Natural killer cell (primary cell): Measurements from ENCODE around the gene FAM168B. TPM values are rescaled to one million over a fixed set of nuclear protein-coding genes. Genes with fewer than 3 reads are reported as not detected.
A peak's percentile ranks its signal among the peaks of the same experiment; 100 is the strongest.

Experiments
- ATAC-seq, 3 donors: fragments of 150-1000 bp in 2 of 3; fragments of 200-7000 bp in 1 of 3; cut with Tn5 transposase; 1 replicate in 1 of 3; 2 replicates in 2 of 3; pipeline ENCODE4 v1.10.0; 2021; ENCODE audit warnings: mild to moderate bottlenecking in 2 of 3, moderate library complexity in 2 of 3
- DNase-seq, 2 donors: peaks; one replicate each; pipeline versions ENCODE4 v3.0.0 to v3.0.0-alpha.2; 2013 to 2021; ENCODE audit warnings: mixed read lengths in 1 of 2
- H3K27ac ChIP-seq: one replicate; pipeline ENCODE4 v1.5.1; 2013; ENCODE audit warnings: mild to moderate bottlenecking, low read length
- H3K27me3 ChIP-seq: one replicate; pipeline ENCODE4 v1.6.1; 2013; ENCODE audit warnings: low read length; ENCODE audit not compliant: control insufficient read depth, insufficient read depth
- H3K36me3 ChIP-seq: one replicate; pipeline ENCODE4 v1.6.1; 2013; ENCODE audit warnings: low read length; ENCODE audit not compliant: control insufficient read depth, insufficient read depth
- H3K4me1 ChIP-seq: one replicate; pipeline ENCODE4 v1.6.1; 2013; ENCODE audit warnings: low read length; ENCODE audit not compliant: control insufficient read depth, insufficient read depth
- H3K4me3 ChIP-seq: one replicate; pipeline ENCODE4 v1.5.1; 2013; ENCODE audit warnings: low read length
- H3K9me3 ChIP-seq: one replicate; pipeline ENCODE4 v1.6.1; 2013; ENCODE audit warnings: low read length; ENCODE audit not compliant: control insufficient read depth, insufficient read depth
- H3K27ac Mint-ChIP-seq, 2 donors: one replicate each; pipeline ENCODE4 v1.8.0; 2022; ENCODE audit warnings: mild to moderate bottlenecking in 2 of 2, mixed read lengths in 2 of 2, moderate library complexity in 1 of 2
- H3K27me3 Mint-ChIP-seq, 2 donors: one replicate each; pipeline ENCODE4 v1.8.0; 2022; ENCODE audit warnings: low read depth in 2 of 2, mixed read lengths in 2 of 2
- H3K36me3 Mint-ChIP-seq: one replicate; pipeline ENCODE4 v1.8.0; 2022; ENCODE audit warnings: mixed read lengths
- H3K4me1 Mint-ChIP-seq, 2 donors: one replicate each; pipeline ENCODE4 v1.8.0; 2022; ENCODE audit warnings: mixed read lengths in 2 of 2
- H3K4me3 Mint-ChIP-seq: one replicate; pipeline ENCODE4 v1.8.0; 2022; ENCODE audit warnings: mild to moderate bottlenecking, moderate library complexity, mixed read lengths
- H3K9me3 Mint-ChIP-seq, 2 donors: one replicate each; pipeline ENCODE4 v1.8.0; 2022; ENCODE audit warnings: mixed read lengths in 2 of 2
- WGBS: methylation state at CpG from one replicate; pipeline ENCODE4 v1.1.7; 2013; ENCODE audit warnings: missing lambda C conversion rate; ENCODE audit not compliant: insufficient coverage; 5-methylcytosine and 5-hydroxymethylcytosine counted together
- intact Hi-C: fragments of 100-400 bp; cut with micrococcal nuclease; formaldehyde crosslinking; loops from one replicate; pipeline ENCODE4 v1.14.2; 2022
- total RNA-seq, 4 donors: library from RNA; stranded (reverse); fragments of 120-200 nt in 1 of 4; gene quantifications; one replicate each; pipeline versions ENCODE4 v1.2.3 to v1.2.4, GENCODE V29; 2013 to 2022
- TF ChIP-seq, protein P1 (sequence below): fragments of 200-600 bp; IDR thresholded peaks from one replicate; pipeline ENCODE4 v1.8.0; 2022; ENCODE audit warnings: antibody characterized with exemption

Gene FAM168B
- total RNA-seq, 3 donors from 2014 or later (not counting 1 experiment from before 2014, with no cell fraction given): 56.0 to 70.7 (median 65.3) TPM

DNA sequence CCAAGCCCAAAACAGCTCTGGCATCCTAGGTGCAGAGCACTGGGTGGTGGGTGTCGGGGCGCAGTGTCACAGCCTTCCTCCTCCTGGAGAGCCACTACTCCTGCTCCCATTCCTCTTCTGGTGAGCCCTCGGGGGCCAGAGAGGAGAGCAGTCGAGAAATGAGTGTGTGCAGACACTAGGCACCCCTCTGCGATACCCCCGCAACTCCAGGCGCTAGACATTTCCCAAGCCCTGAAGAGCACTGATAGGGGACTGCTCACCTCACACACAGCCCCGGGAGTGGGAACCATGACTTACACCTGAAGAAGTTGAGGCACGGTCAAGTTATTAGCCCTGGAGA is 54.2 kb downstream of the FAM168B start:
- H3K4me3 ChIP-seq: no peak overlapping the region
- no peak overlapping the region for H3K27ac Mint-ChIP-seq

DNA sequence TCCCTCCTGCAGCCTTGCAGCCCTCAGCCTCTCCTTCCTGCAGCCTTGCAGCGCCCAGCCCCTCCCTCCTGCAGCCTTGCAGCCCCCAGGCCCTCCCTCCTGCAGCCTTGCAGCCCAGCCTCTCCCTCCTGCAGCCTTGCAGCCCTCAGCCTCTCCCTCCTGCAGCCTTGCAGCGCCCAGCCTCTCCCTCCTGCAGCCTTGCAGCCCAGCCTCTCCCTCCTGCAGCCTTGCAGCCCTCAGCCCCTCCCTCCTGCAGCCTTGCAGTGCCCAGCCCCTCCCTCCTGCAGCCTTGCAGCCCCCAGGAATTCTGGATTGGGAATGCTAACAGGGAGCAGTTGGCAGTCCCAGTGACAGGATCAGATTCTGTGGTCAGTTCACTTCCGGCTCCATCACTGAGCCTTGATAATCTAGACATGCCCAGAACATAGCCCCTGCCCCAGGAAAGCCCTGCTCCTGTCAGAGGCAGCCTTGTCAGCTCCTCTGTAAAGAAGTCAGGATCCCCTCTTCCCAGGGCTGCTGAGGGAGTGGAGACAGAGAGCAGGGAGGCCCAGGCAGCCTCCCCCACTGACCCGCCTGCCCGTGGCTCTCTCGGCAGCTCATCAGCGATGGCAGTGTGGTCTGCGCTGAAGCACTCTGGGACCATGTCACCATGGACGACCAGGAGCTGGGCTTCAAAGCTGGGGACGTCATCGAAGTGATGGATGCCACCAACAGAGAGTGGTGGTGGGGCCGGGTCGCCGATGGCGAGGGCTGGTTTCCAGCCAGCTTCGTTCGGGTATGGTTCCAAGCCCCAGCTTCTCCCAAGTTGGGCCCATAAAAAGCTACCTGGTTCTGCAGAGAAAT is 54.8 kb downstream of the FAM168B start:
- Mint-ChIP-seq H3K4me1 (peaks cover 10 to 17% of the 10 kb centered on the region in 2 donors), H3K27me3 (peaks cover 13 to 24% of the 10 kb centered on the region in 2 donors), H3K36me3 (no peaks in the 10 kb centered on the region), H3K4me3 (no peak overlapping the region), H3K9me3 (no peaks in the 10 kb centered on the region), H3K27ac (no peak overlapping the region)
- WGBS: 92% methylated on average over 17 of the region's 17 CpGs
- TF ChIP-seq, protein P1, sequence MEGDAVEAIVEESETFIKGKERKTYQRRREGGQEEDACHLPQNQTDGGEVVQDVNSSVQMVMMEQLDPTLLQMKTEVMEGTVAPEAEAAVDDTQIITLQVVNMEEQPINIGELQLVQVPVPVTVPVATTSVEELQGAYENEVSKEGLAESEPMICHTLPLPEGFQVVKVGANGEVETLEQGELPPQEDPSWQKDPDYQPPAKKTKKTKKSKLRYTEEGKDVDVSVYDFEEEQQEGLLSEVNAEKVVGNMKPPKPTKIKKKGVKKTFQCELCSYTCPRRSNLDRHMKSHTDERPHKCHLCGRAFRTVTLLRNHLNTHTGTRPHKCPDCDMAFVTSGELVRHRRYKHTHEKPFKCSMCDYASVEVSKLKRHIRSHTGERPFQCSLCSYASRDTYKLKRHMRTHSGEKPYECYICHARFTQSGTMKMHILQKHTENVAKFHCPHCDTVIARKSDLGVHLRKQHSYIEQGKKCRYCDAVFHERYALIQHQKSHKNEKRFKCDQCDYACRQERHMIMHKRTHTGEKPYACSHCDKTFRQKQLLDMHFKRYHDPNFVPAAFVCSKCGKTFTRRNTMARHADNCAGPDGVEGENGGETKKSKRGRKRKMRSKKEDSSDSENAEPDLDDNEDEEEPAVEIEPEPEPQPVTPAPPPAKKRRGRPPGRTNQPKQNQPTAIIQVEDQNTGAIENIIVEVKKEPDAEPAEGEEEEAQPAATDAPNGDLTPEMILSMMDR: no peak
- Histone ChIP-seq H3K9me3 (no peaks in the 10 kb centered on the region), H3K27ac (no peak overlapping the region), H3K4me3 (no peak overlapping the region), H3K27me3 (peaks cover 14% of the 10 kb centered on the region), H3K4me1 (peaks cover 29% of the 10 kb centered on the region), H3K36me3 (no peaks in the 10 kb centered on the region)
- DNase-seq (no peak), ATAC-seq (no peak)
- intact Hi-C loops: no loop called here

More for the DNA sequence above, 54.2 kb downstream of the FAM168B start:
- DNase-seq (no peak), ATAC-seq (no peak)
- Mint-ChIP-seq H3K4me1 (peaks cover 10 to 17% of the 10 kb centered on the region in 2 donors), H3K4me3 (peak overlapping the region; percentile 29), H3K27me3 (peaks cover 13 to 21% of the 10 kb centered on the region in 2 donors), H3K9me3 (no peaks in the 10 kb centered on the region), H3K36me3 (no peaks in the 10 kb centered on the region)
- WGBS: 93% methylated on average over 9 of the region's 9 CpGs
- Histone ChIP-seq H3K27ac (no peak overlapping the region), H3K4me1 (peaks cover 29% of the 10 kb centered on the region), H3K27me3 (peaks cover 14% of the 10 kb centered on the region), H3K36me3 (no peaks in the 10 kb centered on the region), H3K9me3 (no peaks in the 10 kb centered on the region)
- intact Hi-C loops: no loop called here
- TF ChIP-seq, protein P1: no peak

DNA sequence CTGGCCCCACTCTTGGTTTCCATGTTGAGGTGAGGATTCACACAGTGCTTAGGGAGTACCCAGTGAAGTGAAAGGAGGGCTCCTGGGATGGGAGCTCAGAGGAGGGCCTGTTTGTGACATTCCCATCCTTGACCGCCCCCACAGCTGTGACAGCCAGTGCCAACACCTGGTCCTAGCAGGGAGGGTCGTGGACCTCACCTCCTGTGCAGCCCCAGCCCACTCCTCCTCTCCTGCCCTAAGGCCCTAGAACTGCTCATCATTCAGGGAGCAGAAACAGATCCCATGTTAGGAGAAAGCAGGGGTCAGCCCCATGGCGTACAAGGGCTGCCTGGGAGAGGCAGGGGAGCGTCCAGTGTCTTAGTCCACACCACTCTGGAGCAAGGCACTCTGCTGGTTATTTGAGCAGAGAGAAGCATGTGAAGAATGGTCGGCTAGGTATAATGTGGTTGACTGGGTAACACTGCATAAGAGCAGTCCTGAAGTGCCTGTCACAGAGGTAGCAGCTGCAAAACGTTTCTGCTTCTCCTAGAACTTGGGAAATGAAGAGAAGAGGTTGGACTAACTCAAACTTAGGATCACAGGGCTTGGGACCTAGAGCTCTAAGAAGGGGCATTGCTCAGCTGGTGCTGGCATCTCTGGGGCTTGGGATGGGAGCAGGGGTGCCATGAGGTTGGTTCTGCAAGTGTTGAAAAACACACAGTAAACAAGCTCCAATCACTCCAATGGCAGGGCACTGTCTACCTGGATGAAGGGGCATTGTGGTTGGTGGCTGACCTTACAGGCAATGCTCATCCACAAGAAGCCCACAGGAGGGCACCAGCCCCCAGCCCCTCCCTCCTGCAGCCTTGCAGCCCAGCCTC is 55.6 kb downstream of the FAM168B start:
- Histone ChIP-seq H3K27me3 (peaks cover 14% of the 10 kb centered on the region), H3K27ac (no peak overlapping the region), H3K36me3 (no peaks in the 10 kb centered on the region), H3K4me1 (peaks cover 29% of the 10 kb centered on the region), H3K4me3 (no peak overlapping the region), H3K9me3 (no peaks in the 10 kb centered on the region)
- Mint-ChIP-seq H3K4me3 (peak overlapping the region; percentile 14), H3K27me3 (peaks cover 13 to 24% of the 10 kb centered on the region in 2 donors), H3K27ac (no peak overlapping the region), H3K36me3 (no peaks in the 10 kb centered on the region), H3K4me1 (peaks cover 10 to 17% of the 10 kb centered on the region in 2 donors), H3K9me3 (no peaks in the 10 kb centered on the region)
- 62% methylated on average over 6 of the region's 6 CpGs for WGBS
- intact Hi-C loops: no loop called here
- DNase-seq: no peak
- no peak for ATAC-seq
- TF ChIP-seq, protein P1: no peak
